HG02571 (cell line): ENCODE data around the gene AGTRAP.

ENCODE experiments used
- ATAC-seq: cut with Tn5 transposase; IDR thresholded peaks from one replicate; pipeline ENCODE4 v1.9.1; 2021; ENCODE audit warnings: mild to moderate bottlenecking, moderate library complexity; ENCODE audit not compliant: unreplicated experiment

The AGTRAP gene

GRCh38 chr1:11735854-11736745 is at the start of gene AGTRAP:
Gene AGTRAP, plus strand, starts transcription at chr1:11736136. Its CDS starts 73 bp downstream, at chr1:11736209.
- ATAC-seq: peak; percentile 58

GRCh38 chr1:11688506-11688905 is 47.4 kb upstream of the AGTRAP start:
- no peak for ATAC-seq

GRCh38 chr1:11690397-11691301 is 45.3 kb upstream of the AGTRAP start:
- no peak for ATAC-seq

- ATAC-seq: no peak
Observed at GRCh38 chr1:11691302-11691914, 44.5 kb upstream of the AGTRAP start, which contains the start of gene DRAXIN. Gene DRAXIN, plus strand, starts transcription at chr1:11691710. Its CDS starts 14,549 bp downstream, at chr1:11706259.

- ATAC-seq: no peak
Observed at GRCh38 chr1:11691928-11692711, 43.8 kb upstream of the AGTRAP start.

GRCh38 chr1:11693024-11693590 is 42.8 kb upstream of the AGTRAP start:
- no peak for ATAC-seq

- ATAC-seq: no peak
Observed at GRCh38 chr1:11693917-11694316, 42.0 kb upstream of the AGTRAP start.

- ATAC-seq: no peak
Observed at GRCh38 chr1:11695861-11696260, 40.1 kb upstream of the AGTRAP start.

- no peak for ATAC-seq
Observed at GRCh38 chr1:11697188-11697892, 38.6 kb upstream of the AGTRAP start.

GRCh38 chr1:11697893-11698210 is 38.1 kb upstream of the AGTRAP start:
- no peak for ATAC-seq

GRCh38 chr1:11700601-11701467 is 35.1 kb upstream of the AGTRAP start:
- ATAC-seq: no peak

GRCh38 chr1:11701551-11701961 is 34.4 kb upstream of the AGTRAP start:
- ATAC-seq: no peak

- ATAC-seq: no peak
Observed at GRCh38 chr1:11701981-11702803, 33.7 kb upstream of the AGTRAP start.

GRCh38 chr1:11703357-11704193 is 32.4 kb upstream of the AGTRAP start:
- ATAC-seq: no peak

GRCh38 chr1:11704194-11704529 is 31.8 kb upstream of the AGTRAP start:
- no peak for ATAC-seq

GRCh38 chr1:11704691-11705475 is 31.1 kb upstream of the AGTRAP start:
- no peak for ATAC-seq
